GM23248 (cell line): Measurements from ENCODE around the gene SKAP1. TPM values are rescaled to one million over a fixed set of nuclear protein-coding genes. Genes with fewer than 3 reads are reported as not detected.

Experiments used
- DNase-seq: peaks from one replicate; pipeline ENCODE4 v3.0.0-alpha.2; 2015
- H2AFZ ChIP-seq: fragments of 200-600 bp; sonication (generic); 2 replicates; pipeline ENCODE4 v1.6.1; 2016; ENCODE audit warnings: antibody characterized with exemption
- H3F3A ChIP-seq: fragments of 200-600 bp; sonication (generic); 2 replicates; pipeline ENCODE4 v1.6.1; 2016; ENCODE audit warnings: mild to moderate bottlenecking, antibody characterized with exemption, mixed run types; ENCODE audit not compliant: insufficient read depth
- H3K27ac ChIP-seq: fragments of 200-600 bp; sonication (generic); 2 replicates; pipeline ENCODE4 v1.5.1; 2016; ENCODE audit warnings: mild to moderate bottlenecking
- H3K27me3 ChIP-seq: fragments of 200-600 bp; sonication (generic); replicated peaks from 2 replicates; pipeline ENCODE4 v1.6.1; 2016; ENCODE audit warnings: mild to moderate bottlenecking; ENCODE audit not compliant: insufficient read depth
- H3K36me3 ChIP-seq: fragments of 200-600 bp; sonication (generic); 2 replicates; pipeline ENCODE4 v1.6.1; 2016; ENCODE audit warnings: low read depth, mild to moderate bottlenecking
- H3K4me1 ChIP-seq: fragments of 200-600 bp; sonication (generic); 2 replicates; pipeline ENCODE4 v1.6.1; 2016; ENCODE audit warnings: mild to moderate bottlenecking; ENCODE audit not compliant: insufficient read depth
- H3K4me2 ChIP-seq: fragments of 200-600 bp; sonication (generic); one replicate; pipeline ENCODE4 v1.6.1; 2016; ENCODE audit warnings: mild to moderate bottlenecking; ENCODE audit not compliant: unreplicated experiment
- H3K4me3 ChIP-seq: fragments of 200-600 bp; sonication (generic); 2 replicates; pipeline ENCODE4 v1.5.1; 2016; ENCODE audit warnings: mild to moderate bottlenecking
- H3K79me2 ChIP-seq: fragments of 200-600 bp; sonication (generic); 2 replicates; pipeline ENCODE4 v1.6.1; 2016; ENCODE audit warnings: mild to moderate bottlenecking; ENCODE audit not compliant: insufficient read depth
- H3K9ac ChIP-seq: fragments of 200-600 bp; sonication (generic); 2 replicates; pipeline ENCODE4 v1.6.1; 2016; ENCODE audit warnings: mild to moderate bottlenecking
- H3K9me2 ChIP-seq: fragments of 200-600 bp; sonication (generic); 2 replicates; pipeline ENCODE4 v1.6.1; 2016; ENCODE audit warnings: mixed run types, mild to moderate bottlenecking, moderate library complexity; ENCODE audit not compliant: insufficient read depth
- H3K9me3 ChIP-seq: fragments of 200-600 bp; sonication (generic); one replicate; pipeline ENCODE4 v1.6.1; 2017; ENCODE audit warnings: low read depth
- H4K20me1 ChIP-seq: fragments of 200-600 bp; sonication (generic); 2 replicates; pipeline ENCODE4 v1.6.0; 2016; ENCODE audit not compliant: insufficient read depth
- EZH2 ChIP-seq: fragments of 200-600 bp; sonication (generic); IDR thresholded peaks from 2 replicates; pipeline ENCODE4 v1.6.1; 2018; ENCODE audit warnings: antibody characterized with exemption, mild to moderate bottlenecking; ENCODE audit not compliant: insufficient read depth, poor library complexity, severe bottlenecking
- EZH2phosphoT487 ChIP-seq: fragments of 200-600 bp; sonication (generic); IDR thresholded peaks from 2 replicates; pipeline ENCODE4 v1.6.1; 2018; ENCODE audit warnings: antibody characterized with exemption, moderate library complexity, mild to moderate bottlenecking, low read depth; ENCODE audit not compliant: insufficient read depth
- WGBS, 2 experiments: methylation state at CpG; one replicate each; pipeline ENCODE4 v1.1.6; 2015 to 2017; ENCODE audit warnings: low lambda C conversion rate in 2 of 2, low coverage in 1 of 2; ENCODE audit errors: missing lambda C conversion rate in 2 of 2; 5-methylcytosine and 5-hydroxymethylcytosine counted together
- in situ Hi-C: fragments of 300-500 bp; cut with MboI; formaldehyde crosslinking; loops from 2 replicates; pipeline ENCODE4 v1.15.0; 2020
- polyA plus RNA-seq: library from polyadenylated mRNA; unstranded; fragments of >200 nt; fragmentation: Nextera tagmentation; extraction: Ambion mirVana; gene quantifications from 2 replicates; pipeline ENCODE4 v1.2.1, GENCODE V29; 2016
- total RNA-seq: library from RNA; depleted of rRNA; stranded (reverse); fragments of >200 nt; shearing (Covaris generic); gene quantifications from 2 replicates; pipeline ENCODE4 v1.2.3, GENCODE V29; 2014

SKAP1 gene
- total and polyA plus RNA-seq, 2 experiments from 2014 or later = not detected

DNA sequence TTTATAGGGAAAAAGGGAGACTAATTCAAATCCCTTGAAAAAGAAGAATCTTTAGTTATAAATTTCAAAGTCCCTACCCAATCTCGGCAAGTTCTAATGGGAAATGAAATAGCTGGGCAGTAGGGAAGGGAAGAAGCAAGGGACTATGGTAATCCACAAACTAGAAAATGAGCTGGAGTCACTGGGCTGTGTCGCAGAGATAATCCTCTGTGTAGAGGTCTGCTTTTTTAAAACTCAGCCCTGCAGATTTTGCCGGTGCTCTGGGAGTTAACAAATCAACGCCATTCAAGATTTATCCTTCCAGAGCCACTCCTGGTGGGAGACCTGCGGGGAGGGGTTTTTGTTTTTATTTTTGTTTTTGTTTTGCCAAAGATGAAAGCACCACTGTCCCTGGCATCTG is 301.6 kb downstream of the SKAP1 start:
- Histone ChIP-seq H3K79me2 (no peaks in the 10 kb centered on the region), H3K4me3 (no peak overlapping the region), H2AFZ (no peak overlapping the region), H3K27me3 (no peaks in the 10 kb centered on the region), H3K36me3 (no peaks in the 10 kb centered on the region), H3K27ac (no peak overlapping the region), H3K4me1 (0 out of 2 replicates have a peak, but pooled peaks cover 9% of the 10 kb centered on the region), H4K20me1 (no peaks in the 10 kb centered on the region), H3K4me2 (no peak overlapping the region), H3K9ac (no peak overlapping the region), H3F3A (0 out of 2 replicates have a peak, but pooled peaks cover 6% of the 10 kb centered on the region), H3K9me3 (no peaks in the 10 kb centered on the region), H3K9me2 (no peaks in the 10 kb centered on the region)
- in situ Hi-C loops = no loop called here
- no peak for DNase-seq
- 30 to 40% methylated on average over 5 of the region's 5 CpGs for WGBS, 2 experiments
- TF ChIP-seq EZH2phosphoT487 = no peak
- TF ChIP-seq EZH2 = no peak

GRCh38 chr17:48127371-48128051 is 302.5 kb downstream of the SKAP1 start:
- Histone ChIP-seq H2AFZ (no peak overlapping the region), H3K4me3 (no peak overlapping the region), H3F3A (0 out of 2 replicates have a peak, but pooled peaks cover 6% of the 10 kb centered on the region), H3K36me3 (0 out of 2 replicates have a peak, but pooled peaks cover 4% of the 10 kb centered on the region), H3K9me2 (no peaks in the 10 kb centered on the region), H3K9ac (no peak overlapping the region), H3K27me3 (no peaks in the 10 kb centered on the region), H3K27ac (no peak overlapping the region), H4K20me1 (no peaks in the 10 kb centered on the region), H3K4me1 (0 out of 2 replicates have a peak, but pooled peaks cover 9% of the 10 kb centered on the region), H3K9me3 (no peaks in the 10 kb centered on the region), H3K79me2 (no peaks in the 10 kb centered on the region), H3K4me2 (no peak overlapping the region)
- in situ Hi-C loops = no loop called here
- whole genome bisulfite sequencing, 2 experiments = 52 to 57% methylated on average over 9 of the region's 9 CpGs
- peak; percentile 54 for DNase-seq
- TF ChIP-seq EZH2phosphoT487 (no peak), EZH2 (no peak)

GRCh38 chr17:48126532-48126850 is 303.5 kb downstream of the SKAP1 start:
- Histone ChIP-seq H3K79me2 (no peaks in the 10 kb centered on the region), H3K27me3 (no peaks in the 10 kb centered on the region), H3K9me2 (no peaks in the 10 kb centered on the region), H3K9ac (no peak overlapping the region), H3F3A (0 out of 2 replicates have a peak, but pooled peaks cover 6% of the 10 kb centered on the region), H3K4me1 (0 out of 2 replicates have a peak, but pooled peaks cover 9% of the 10 kb centered on the region), H3K4me3 (no peak overlapping the region), H2AFZ (no peak overlapping the region), H3K36me3 (0 out of 2 replicates have a peak, but pooled peaks cover 7% of the 10 kb centered on the region), H3K4me2 (no peak overlapping the region), H3K27ac (no peak overlapping the region), H4K20me1 (no peaks in the 10 kb centered on the region), H3K9me3 (no peaks in the 10 kb centered on the region)
- no peak for DNase-seq
- in situ Hi-C loops = no loop called here
- TF ChIP-seq EZH2 (no peak), EZH2phosphoT487 (no peak)
- 83 to 91% methylated on average over 7 of the region's 7 CpGs for WGBS, 2 experiments

GRCh38 chr17:48125829-48126531 is 304.0 kb downstream of the SKAP1 start:
- TF ChIP-seq EZH2phosphoT487 (no peak), EZH2 (no peak)
- H3K4me1 ChIP-seq = 0 out of 2 replicates have a peak, but pooled peaks cover 9% of the 10 kb centered on the region
- no peak overlapping the region for H3K27ac ChIP-seq
- H3F3A ChIP-seq = 0 out of 2 replicates have a peak, but pooled peaks cover 6% of the 10 kb centered on the region
- in situ Hi-C loops = no loop called here
- H3K4me3 ChIP-seq = no peak overlapping the region
- H3K9me2 ChIP-seq = no peaks in the 10 kb centered on the region
- H3K79me2 ChIP-seq = no peaks in the 10 kb centered on the region
- no peaks in the 10 kb centered on the region for H4K20me1 ChIP-seq
- WGBS, 2 experiments = 72 to 78% methylated on average over 9 of the region's 9 CpGs
- no peak overlapping the region for H3K4me2 ChIP-seq
- no peaks in the 10 kb centered on the region for H3K9me3 ChIP-seq
- H3K36me3 ChIP-seq = peaks cover 12% of the 10 kb centered on the region; the same call in 1 of the 2 replicates
- no peaks in the 10 kb centered on the region for H3K27me3 ChIP-seq
- DNase-seq = no peak
- H2AFZ ChIP-seq = no peak overlapping the region
- H3K9ac ChIP-seq = no peak overlapping the region
